ENCODE measurements around the gene NDUFS7.

The NDUFS7 gene

GRCh38 chr19:1393841-1394240, 10.1 kb downstream of the NDUFS7 start:
- TF ChIP-seq NFIC (IDR thresholded peaks at IDR 0.05) = no peak
- TF ChIP-seq, protein P1, sequence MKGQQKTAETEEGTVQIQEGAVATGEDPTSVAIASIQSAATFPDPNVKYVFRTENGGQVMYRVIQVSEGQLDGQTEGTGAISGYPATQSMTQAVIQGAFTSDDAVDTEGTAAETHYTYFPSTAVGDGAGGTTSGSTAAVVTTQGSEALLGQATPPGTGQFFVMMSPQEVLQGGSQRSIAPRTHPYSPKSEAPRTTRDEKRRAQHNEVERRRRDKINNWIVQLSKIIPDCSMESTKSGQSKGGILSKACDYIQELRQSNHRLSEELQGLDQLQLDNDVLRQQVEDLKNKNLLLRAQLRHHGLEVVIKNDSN (IDR thresholded peaks at IDR 0.05) = no peak
- TF ChIP-seq FOXM1 (IDR thresholded peaks at IDR 0.05; ENCODE audit: borderline replicate concordance, low read depth) = no peak
- TF ChIP-seq TCF12 (IDR thresholded peaks at IDR 0.05; ENCODE audit: low read depth) = no peak
- TF ChIP-seq TEAD4 (IDR thresholded peaks at IDR 0.05) = no peak
- TF ChIP-seq EP300 (IDR thresholded peaks at IDR 0.05; ENCODE audit: borderline replicate concordance) = no peak
- TF ChIP-seq CEBPB (IDR thresholded peaks at IDR 0.05) = no peak
- TF ChIP-seq MAX (IDR thresholded peaks at IDR 0.05) = no peak
- TF ChIP-seq RAD21 (IDR thresholded peaks at IDR 0.05; ENCODE audit: low read depth) = no peak
- TF ChIP-seq, protein P2, sequence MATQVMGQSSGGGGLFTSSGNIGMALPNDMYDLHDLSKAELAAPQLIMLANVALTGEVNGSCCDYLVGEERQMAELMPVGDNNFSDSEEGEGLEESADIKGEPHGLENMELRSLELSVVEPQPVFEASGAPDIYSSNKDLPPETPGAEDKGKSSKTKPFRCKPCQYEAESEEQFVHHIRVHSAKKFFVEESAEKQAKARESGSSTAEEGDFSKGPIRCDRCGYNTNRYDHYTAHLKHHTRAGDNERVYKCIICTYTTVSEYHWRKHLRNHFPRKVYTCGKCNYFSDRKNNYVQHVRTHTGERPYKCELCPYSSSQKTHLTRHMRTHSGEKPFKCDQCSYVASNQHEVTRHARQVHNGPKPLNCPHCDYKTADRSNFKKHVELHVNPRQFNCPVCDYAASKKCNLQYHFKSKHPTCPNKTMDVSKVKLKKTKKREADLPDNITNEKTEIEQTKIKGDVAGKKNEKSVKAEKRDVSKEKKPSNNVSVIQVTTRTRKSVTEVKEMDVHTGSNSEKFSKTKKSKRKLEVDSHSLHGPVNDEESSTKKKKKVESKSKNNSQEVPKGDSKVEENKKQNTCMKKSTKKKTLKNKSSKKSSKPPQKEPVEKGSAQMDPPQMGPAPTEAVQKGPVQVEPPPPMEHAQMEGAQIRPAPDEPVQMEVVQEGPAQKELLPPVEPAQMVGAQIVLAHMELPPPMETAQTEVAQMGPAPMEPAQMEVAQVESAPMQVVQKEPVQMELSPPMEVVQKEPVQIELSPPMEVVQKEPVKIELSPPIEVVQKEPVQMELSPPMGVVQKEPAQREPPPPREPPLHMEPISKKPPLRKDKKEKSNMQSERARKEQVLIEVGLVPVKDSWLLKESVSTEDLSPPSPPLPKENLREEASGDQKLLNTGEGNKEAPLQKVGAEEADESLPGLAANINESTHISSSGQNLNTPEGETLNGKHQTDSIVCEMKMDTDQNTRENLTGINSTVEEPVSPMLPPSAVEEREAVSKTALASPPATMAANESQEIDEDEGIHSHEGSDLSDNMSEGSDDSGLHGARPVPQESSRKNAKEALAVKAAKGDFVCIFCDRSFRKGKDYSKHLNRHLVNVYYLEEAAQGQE (IDR thresholded peaks at IDR 0.05; ENCODE audit: low read depth) = no peak
- no peak for TF ChIP-seq TAF1 (IDR thresholded peaks at IDR 0.05; ENCODE audit: low read depth)
- TF ChIP-seq EGR1 (IDR thresholded peaks at IDR 0.05) = no peak

DNA sequence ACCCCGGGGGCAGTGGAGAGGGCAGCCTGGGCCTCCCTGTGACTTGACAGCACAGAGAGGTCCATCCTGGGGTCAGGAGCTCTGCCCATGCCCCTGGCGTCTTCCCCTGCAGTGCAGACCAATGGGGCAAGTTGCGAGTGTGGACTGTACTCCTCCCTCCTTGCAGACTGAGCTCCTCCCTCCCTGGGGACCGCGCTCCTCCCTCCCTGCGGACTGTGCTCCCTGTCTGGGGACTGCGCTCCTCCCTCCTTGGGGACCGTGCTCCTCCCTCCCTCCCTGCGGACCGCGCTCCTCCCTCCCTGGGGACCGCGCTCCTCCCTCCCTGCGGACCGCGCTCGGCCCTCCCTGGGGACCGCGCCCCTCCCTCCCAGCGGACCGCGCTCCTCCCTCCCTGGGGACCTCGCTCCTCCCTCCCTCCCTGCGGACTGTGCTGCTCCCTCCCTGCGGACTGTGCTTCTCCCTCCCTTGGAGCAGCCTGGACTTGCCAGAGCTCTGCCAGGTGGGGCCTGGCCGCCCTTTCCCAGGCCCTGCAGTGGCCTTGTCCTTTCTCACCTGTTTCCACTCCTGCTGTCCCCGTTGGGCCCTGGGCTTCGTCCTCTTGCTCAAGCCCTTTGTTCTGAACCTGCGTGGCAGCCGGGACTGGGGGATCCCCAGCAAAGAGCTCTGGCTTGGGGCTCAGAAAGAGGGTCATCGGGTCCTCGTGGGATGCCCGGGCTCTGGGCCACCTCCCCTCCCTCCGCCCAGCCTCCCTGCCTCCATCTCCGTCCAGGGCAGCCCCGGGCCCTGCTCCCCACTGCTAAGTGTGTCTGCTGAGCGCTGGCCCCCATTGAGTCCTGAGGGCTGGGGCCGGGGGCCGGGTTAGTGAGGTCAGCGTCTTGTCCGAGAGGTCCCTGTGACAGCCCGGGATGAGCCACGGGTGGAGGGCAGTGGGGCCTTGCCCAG, 10.8 kb downstream of the NDUFS7 start:
- TF ChIP-seq NFIC (IDR thresholded peaks at IDR 0.05) (no peak), ZBTB7A (IDR thresholded peaks at IDR 0.05; ENCODE audit: low read depth) (no peak), FOXM1 (IDR thresholded peaks at IDR 0.05; ENCODE audit: borderline replicate concordance, low read depth) (no peak)
- TF ChIP-seq, protein P1 (IDR thresholded peaks at IDR 0.05) = no peak

- TF ChIP-seq NFIC (IDR thresholded peaks at IDR 0.05) (no peak), CEBPB (IDR thresholded peaks at IDR 0.05) (no peak), ZBTB7A (IDR thresholded peaks at IDR 0.05; ENCODE audit: low read depth) (no peak), EP300 (IDR thresholded peaks at IDR 0.05; ENCODE audit: borderline replicate concordance) (no peak), TCF12 (IDR thresholded peaks at IDR 0.05; ENCODE audit: low read depth) (no peak), FOXM1 (IDR thresholded peaks at IDR 0.05; ENCODE audit: borderline replicate concordance, low read depth) (no peak), CREB1 (IDR thresholded peaks at IDR 0.05; ENCODE audit: low read depth) (no peak), EGR1 (IDR thresholded peaks at IDR 0.05) (no peak), MAX (IDR thresholded peaks at IDR 0.05) (no peak), TEAD4 (IDR thresholded peaks at IDR 0.05) (no peak), RAD21 (IDR thresholded peaks at IDR 0.05; ENCODE audit: low read depth) (no peak), TAF1 (IDR thresholded peaks at IDR 0.05; ENCODE audit: low read depth) (no peak), YY1 (IDR thresholded peaks at IDR 0.05; ENCODE audit: low read depth) (no peak)
- TF ChIP-seq, protein P2 (IDR thresholded peaks at IDR 0.05; ENCODE audit: low read depth) = no peak
- TF ChIP-seq, protein P1 (IDR thresholded peaks at IDR 0.05) = no peak
Measured at GRCh38 chr19:1395194-1396018, 11.7 kb downstream of the NDUFS7 start.

DNA sequence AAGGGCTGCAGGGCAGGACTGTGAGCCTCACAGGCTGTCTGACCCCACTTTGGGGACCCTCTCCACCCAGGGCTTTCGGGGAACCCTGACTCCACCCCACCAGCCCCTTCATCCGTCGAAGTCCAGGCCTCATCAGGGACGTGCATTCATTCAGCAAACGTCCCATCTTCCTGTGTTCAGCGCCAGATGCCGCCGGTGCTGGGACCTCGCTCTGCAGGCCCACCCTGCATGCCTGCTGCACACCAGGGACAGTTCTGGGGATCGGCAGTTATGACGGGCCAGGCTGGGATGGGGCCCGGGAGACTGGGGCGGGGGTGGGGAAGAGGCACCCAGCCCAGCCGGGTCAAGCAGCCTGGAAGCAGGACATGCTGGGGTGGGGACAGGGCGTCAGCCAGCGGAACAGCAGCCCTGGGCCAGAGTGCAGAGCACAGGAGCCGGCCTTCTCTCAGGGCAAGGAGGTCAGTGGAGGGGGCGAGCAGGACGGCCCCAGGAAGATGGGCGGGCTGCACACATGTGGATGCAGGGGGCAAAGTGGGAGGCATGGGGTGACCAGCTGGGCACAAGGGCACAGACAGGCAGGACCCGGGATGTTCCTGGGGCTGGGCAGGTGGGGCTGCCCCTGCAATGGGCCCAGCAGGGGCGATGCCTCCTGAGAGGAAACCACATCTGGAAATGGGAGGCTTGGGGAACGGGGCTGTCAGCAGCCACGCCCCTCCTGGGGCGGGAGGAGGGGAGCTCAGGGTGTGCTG, 12.5 kb downstream of the NDUFS7 start:
- TF ChIP-seq, protein P1 (IDR thresholded peaks at IDR 0.05) = no peak
- TF ChIP-seq EGR1 (IDR thresholded peaks at IDR 0.05) (no peak), NFIC (IDR thresholded peaks at IDR 0.05) (no peak), CEBPB (IDR thresholded peaks at IDR 0.05) (no peak), TEAD4 (IDR thresholded peaks at IDR 0.05) (no peak), EP300 (IDR thresholded peaks at IDR 0.05; ENCODE audit: borderline replicate concordance) (no peak), RAD21 (IDR thresholded peaks at IDR 0.05; ENCODE audit: low read depth) (no peak), YY1 (IDR thresholded peaks at IDR 0.05; ENCODE audit: low read depth) (no peak), ZBTB7A (IDR thresholded peaks at IDR 0.05; ENCODE audit: low read depth) (no peak), MAX (IDR thresholded peaks at IDR 0.05) (no peak), CREB1 (IDR thresholded peaks at IDR 0.05; ENCODE audit: low read depth) (no peak), TCF12 (IDR thresholded peaks at IDR 0.05; ENCODE audit: low read depth) (no peak)
